HG02884 (cell line): ENCODE results near the gene JPH3.

Experiments used
- ATAC-seq: cut with Tn5 transposase; IDR thresholded peaks from one replicate; pipeline ENCODE4 v1.9.1; 2021; ENCODE audit warnings: mild to moderate bottlenecking, moderate library complexity; ENCODE audit not compliant: unreplicated experiment

JPH3 gene

DNA sequence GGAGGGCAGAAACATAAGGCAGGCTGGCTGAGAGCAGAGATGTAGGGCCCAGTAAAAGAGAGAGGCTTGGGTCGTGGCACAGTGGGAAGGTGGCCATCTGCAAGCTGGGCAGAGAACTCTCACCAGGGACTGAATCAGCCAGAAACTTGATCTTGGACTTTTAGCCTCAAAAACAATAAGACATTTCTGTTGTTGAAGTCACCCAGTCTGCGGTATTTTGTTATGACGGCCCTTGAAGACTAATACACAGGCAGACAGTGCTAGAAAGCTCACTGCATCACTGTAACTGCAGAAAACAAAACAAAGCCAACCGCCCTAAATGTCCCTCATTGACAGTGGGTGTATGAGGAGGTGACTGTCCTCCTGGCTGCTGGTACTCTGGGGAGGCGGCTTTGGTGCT is 3.9 kb upstream of the JPH3 start:
- no peak for ATAC-seq

DNA sequence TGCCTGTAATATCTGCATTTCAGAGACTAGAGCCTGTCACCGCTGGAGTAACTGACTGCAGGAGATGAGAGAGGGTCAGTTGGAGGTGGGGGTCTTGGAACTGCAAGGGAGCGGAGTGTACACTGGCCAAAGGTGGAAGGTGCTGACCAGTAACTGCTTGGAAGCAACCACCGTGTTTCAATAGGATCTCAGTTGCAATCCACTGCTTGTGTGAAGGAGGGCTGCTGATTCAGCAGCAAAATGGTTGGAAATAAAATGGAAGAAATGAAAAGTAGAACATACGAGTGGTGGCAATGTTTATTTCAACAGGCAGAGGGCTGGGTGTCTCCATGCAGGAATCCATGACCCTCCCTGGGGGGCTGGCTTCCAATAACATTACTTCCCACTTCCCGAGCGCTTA is 2.1 kb upstream of the JPH3 start:
- ATAC-seq: no peak

DNA sequence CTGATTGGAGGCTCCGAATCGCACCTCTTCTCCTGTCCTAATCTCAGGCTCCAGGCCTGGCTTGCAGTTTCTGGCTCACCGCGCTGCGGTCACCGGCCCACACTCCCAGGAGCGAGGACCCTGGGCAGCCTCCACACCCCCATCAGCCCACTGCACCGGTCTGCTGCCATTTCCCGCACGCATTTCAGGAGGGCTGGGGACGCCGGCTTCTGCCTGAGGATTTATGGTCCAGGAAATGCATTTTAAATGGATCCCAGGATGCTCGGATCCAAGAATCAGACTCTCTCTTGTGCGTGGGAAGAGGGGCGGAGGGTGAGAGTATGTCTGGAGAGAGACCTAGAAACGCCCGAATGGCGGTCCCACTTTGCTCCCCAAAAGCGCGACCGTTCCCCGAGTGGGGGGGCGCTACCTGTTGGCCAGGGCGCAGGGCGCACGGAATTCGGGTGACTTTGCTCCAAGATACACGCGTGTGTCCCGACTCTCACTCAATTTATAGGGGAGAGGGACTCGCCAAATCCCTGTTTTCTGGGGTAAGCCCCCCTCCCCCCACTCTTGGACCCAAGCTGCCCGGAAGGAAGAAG is 817 bp upstream of the JPH3 start:
- no peak for ATAC-seq

GRCh38 chr16:87602821-87603683 is 744 bp downstream of the JPH3 start:
- ATAC-seq: no peak

DNA sequence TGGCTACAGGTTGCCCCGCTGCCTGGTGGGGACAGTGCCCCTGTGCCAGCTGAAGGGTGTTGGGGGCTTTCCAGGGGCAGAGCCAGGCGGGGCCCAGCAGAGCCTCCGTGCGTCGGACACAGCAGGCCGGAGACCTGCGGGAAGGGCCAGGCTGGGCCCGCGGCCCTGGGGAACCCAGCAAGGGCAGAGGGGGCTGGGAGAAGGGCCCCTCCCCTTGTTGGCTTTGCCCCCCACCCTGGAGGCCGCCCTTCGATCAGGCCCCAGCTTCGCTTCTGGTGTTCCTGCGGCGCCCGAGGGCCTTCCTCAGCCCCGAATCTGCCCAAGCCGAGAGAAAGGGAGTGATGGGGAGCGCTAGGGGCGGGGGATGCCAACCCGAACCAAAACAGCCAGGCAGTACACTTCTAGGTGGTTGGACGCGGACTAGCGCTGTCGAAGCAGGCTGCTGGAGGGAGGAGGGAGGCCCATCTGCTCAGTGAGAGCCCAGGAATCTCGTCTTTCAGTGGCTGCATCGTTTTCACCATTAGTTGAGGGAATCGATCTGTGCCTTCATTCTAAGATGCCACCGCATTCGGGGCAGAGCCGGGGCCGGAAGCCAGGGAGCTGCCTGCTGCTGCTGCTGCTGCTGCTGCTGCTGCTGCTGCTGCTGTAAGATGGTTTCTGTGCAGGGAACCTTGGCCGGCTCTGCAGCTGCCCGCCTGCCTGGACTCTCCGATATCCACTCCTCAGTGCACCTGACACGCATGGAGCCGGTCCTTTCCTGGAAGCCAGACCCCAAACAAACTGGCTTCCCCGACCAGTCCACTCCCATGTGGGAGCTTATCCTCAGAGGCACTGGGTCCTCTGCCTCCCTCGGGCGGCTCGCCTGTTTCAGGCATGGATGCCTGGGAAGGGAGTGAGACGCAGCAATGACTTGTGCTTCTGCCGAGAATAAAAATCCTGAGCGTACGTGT is 1.7 kb downstream of the JPH3 start:
- no peak for ATAC-seq

- ATAC-seq: no peak
These were observed 2.4 kb downstream of the JPH3 start for GRCh38 chr16:87604634-87605111.

GRCh38 chr16:87607223-87607622 is 4.9 kb downstream of the JPH3 start:
- no peak for ATAC-seq

- no peak for ATAC-seq
These were observed 5.6 kb downstream of the JPH3 start for GRCh38 chr16:87607871-87608270.

GRCh38 chr16:87608400-87608985 is 6.2 kb downstream of the JPH3 start:
- ATAC-seq: no peak

GRCh38 chr16:87610026-87610425 is 7.7 kb downstream of the JPH3 start:
- ATAC-seq: no peak

- ATAC-seq: no peak
These were observed 9.1 kb downstream of the JPH3 start for GRCh38 chr16:87611456-87611855.

DNA sequence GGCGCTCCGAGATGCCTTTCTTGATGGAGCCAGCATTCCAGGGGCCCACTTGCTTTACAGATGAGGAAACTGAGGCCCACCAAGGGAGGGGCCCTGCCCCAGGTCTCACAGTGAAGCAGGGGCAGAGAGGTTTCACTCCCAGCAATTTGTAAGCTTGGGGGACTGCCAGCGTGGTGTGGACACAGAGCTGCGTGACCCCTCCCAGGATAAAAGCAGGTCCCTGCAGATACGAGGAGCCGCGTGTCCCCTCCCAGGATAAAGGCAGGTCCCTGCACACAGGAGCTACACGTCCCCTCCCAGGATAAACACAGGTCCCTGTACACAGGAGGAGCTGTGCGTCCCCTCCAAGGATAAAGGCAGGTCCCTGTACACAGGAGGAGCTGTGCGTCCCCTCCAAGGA is 11.7 kb downstream of the JPH3 start:
- ATAC-seq: no peak

DNA sequence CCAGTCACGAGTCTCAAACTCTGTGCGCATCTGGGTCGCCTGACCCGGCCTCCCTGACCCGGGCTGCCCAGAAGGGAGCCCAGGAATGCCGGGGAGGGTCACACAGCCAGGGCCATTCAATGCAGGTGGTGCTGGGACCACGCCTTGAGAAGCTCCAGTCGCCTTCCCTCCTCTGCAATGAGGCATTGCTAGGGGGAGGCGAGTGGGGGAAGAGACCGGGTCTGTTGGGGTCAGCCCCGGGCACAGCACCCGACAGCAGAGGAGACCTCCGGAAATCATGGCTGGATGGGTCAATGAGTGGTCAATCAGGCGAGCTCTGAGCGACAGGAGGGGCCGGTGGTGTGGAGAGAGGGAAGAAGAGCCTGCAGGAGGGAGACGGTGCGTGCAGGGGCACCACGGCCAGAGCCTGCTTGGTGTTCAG is 13.3 kb downstream of the JPH3 start:
- ATAC-seq: no peak

- ATAC-seq: no peak
These were observed 14.2 kb downstream of the JPH3 start for GRCh38 chr16:87616556-87616955.

GRCh38 chr16:87618216-87618615 is 15.9 kb downstream of the JPH3 start:
- no peak for ATAC-seq

DNA sequence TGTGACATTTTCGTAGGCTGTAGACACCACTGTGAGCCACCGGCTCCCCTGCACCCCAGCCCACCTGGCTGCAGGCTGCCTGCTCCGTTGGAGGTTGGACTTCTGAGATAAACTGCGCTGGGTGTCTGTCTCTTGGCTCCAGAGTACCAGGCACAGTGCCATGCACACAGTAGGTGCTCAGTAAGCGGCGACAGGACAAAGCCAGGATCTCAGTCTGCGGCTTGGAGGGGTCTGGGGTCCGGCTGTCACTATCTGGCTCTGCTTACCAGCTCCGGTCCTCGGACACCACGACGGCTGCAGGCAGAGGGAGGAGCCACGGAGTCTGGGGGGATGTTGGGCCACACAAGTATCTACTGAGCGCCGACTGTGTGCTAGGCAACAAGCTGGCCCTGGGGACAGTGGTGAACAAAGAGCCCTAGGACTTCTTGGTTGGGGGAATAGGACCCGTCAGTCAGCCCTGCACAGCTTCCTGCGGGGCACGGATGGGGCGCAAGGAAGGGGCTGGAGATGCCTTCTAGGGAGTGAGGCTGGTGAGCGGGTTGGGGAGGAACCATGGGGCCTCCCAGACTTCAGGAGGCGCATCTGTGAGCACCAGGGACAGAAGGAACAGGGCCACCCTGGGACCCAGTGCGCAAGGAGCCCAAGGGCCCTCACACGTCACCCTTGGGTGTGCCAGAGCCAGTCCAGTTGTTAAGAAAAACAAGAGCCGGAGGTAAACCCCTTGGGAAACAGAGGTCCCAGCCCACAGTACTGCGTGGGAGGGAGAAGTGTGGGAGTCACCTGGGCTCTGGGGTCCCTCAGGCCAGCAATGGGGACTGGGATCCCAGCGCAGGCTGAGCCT is 17.3 kb downstream of the JPH3 start:
- ATAC-seq: no peak

GRCh38 chr16:87620201-87620495 is 17.8 kb downstream of the JPH3 start:
- no peak for ATAC-seq

DNA sequence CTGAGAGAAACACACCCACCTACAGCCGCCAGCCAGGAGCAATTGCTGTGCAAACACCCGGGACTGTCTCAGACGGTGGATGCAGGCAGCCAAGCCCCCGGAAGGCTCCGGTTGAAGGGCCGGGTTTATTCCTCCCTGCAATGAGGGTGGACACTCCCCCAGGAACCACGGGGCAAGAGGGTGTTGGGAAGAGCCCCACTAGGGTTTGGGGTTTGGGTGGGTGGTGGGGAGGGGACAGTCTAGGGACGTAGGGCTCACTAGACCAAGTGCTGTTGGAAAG is 19.2 kb downstream of the JPH3 start:
- ATAC-seq: no peak

DNA sequence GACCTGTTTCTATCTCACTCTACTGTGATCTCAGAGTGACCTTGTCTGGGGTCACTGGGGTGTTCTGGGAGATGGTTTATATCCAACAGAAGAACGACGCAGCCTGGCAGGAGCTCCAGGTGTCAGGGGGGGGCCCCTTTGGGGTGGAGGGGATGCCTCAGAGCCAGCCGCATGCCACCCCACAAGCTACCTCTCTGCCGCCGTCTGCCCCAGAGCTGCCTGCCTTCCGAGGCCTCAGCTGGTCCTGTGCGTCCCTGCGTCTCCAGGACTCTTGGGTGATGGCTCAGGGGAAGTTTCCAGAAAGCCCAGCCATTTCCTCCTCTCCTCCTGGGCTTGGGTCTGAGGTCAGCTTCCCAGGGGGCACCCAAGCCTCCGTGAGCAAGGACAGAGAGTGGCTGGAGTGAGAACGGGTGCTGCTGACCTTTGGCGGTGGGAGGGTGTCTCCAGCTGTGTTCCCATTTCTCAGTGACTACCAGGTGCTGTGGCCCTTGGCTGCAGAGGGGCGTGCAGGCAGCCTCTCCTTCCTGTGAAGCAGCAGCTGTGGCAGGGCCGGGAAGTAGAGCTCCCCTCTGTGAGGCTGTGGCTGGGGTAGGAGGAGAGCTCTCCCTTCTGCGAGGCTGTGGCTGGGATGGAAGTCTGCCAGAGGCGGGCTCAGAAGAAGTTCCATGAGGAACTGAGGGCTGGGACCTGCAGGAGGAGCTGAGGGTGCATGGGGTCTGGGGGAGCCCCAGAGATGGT is 19.8 kb downstream of the JPH3 start:
- ATAC-seq: no peak
